ENCODE measurements around the gene SORBS2.

Gene SORBS2

GRCh38 chr4:185597532-185598188, 214.3 kb downstream of the SORBS2 start:
- in situ Hi-C loops (cut with MboI; ENCODE audit: low sequenced_read_pairs): no loop called here

GRCh38 chr4:185592845-185593488, 219.0 kb downstream of the SORBS2 start:
- in situ Hi-C loops (cut with MboI; ENCODE audit: low sequenced_read_pairs): no loop called here

GRCh38 chr4:185592438-185592837, 219.6 kb downstream of the SORBS2 start:
- in situ Hi-C loops (cut with MboI; ENCODE audit: low sequenced_read_pairs): no loop called here

- in situ Hi-C loops (cut with MboI; ENCODE audit: low sequenced_read_pairs): no loop called here
These were observed 220.3 kb downstream of the SORBS2 start for GRCh38 chr4:185591679-185592141.

- in situ Hi-C loops (cut with MboI; ENCODE audit: low sequenced_read_pairs): no loop called here
These were observed 221.0 kb downstream of the SORBS2 start for GRCh38 chr4:185590982-185591381.

GRCh38 chr4:185589067-185589836, 222.7 kb downstream of the SORBS2 start:
- in situ Hi-C loops (cut with MboI; ENCODE audit: low sequenced_read_pairs): no loop called here

GRCh38 chr4:185587427-185588161, 224.4 kb downstream of the SORBS2 start:
- in situ Hi-C loops (cut with MboI; ENCODE audit: low sequenced_read_pairs): no loop called here

- in situ Hi-C loops (cut with MboI; ENCODE audit: low sequenced_read_pairs): no loop called here
These were observed 225.0 kb downstream of the SORBS2 start for GRCh38 chr4:185587030-185587426.

GRCh38 chr4:185585211-185585610, 226.8 kb downstream of the SORBS2 start:
- in situ Hi-C loops (cut with MboI; ENCODE audit: low sequenced_read_pairs): no loop called here

- in situ Hi-C loops (cut with MboI; ENCODE audit: low sequenced_read_pairs): no loop called here
These were observed 228.2 kb downstream of the SORBS2 start for GRCh38 chr4:185583813-185584212.

- in situ Hi-C loops (cut with MboI; ENCODE audit: low sequenced_read_pairs): no loop called here
These were observed 229.2 kb downstream of the SORBS2 start for GRCh38 chr4:185582651-185583400.

GRCh38 chr4:185580699-185581098, 231.3 kb downstream of the SORBS2 start:
- in situ Hi-C loops (cut with MboI; ENCODE audit: low sequenced_read_pairs): no loop called here

GRCh38 chr4:185578284-185578683, 233.7 kb downstream of the SORBS2 start:
- in situ Hi-C loops (cut with MboI; ENCODE audit: low sequenced_read_pairs): no loop called here

- in situ Hi-C loops (cut with MboI; ENCODE audit: low sequenced_read_pairs): no loop called here
These were observed 234.7 kb downstream of the SORBS2 start for GRCh38 chr4:185576962-185577950.

GRCh38 chr4:185576314-185576961, 235.6 kb downstream of the SORBS2 start:
- in situ Hi-C loops (cut with MboI; ENCODE audit: low sequenced_read_pairs): no loop called here

GRCh38 chr4:185573651-185574199, 238.3 kb downstream of the SORBS2 start:
- in situ Hi-C loops (cut with MboI; ENCODE audit: low sequenced_read_pairs): no loop called here

GRCh38 chr4:185570727-185571126, 241.3 kb downstream of the SORBS2 start:
- in situ Hi-C loops (cut with MboI; ENCODE audit: low sequenced_read_pairs): no loop called here

Data from HL-60/S4 treated with retinoic acid at 250 ng/mL for 4 days and 3 days (cell line).